Lower lobe of right lung (tissue), 2 donors: ENCODE results near the gene ABCC4. TPM values are rescaled to one million over a fixed set of nuclear protein-coding genes. Genes with fewer than 3 reads are reported as not detected.
A peak's percentile ranks its signal among the peaks of the same experiment; 100 is the strongest.

ENCODE experiments used
- ATAC-seq, 2 donors: fragments of 200-7000 bp; cut with Tn5 transposase; one replicate each; pipeline ENCODE4 v1.9.1; 2020 to 2022; ENCODE audit warnings: mild to moderate bottlenecking in 2 of 2, moderate library complexity in 2 of 2
- DNase-seq: peaks from one replicate; pipeline ENCODE4 v3.0.0-alpha.2; 2020
- H3K27ac ChIP-seq: fragments of 200-600 bp; one replicate; pipeline ENCODE4 v1.8.0; 2022
- H3K27me3 ChIP-seq: fragments of 200-600 bp; one replicate; pipeline ENCODE4 v1.8.0; 2022; ENCODE audit warnings: low read depth
- H3K36me3 ChIP-seq: fragments of 200-600 bp; one replicate; pipeline ENCODE4 v1.8.0; 2022; ENCODE audit warnings: mild to moderate bottlenecking
- H3K4me1 ChIP-seq: fragments of 200-600 bp; one replicate; pipeline ENCODE4 v1.8.0; 2022
- H3K4me3 ChIP-seq: fragments of 200-600 bp; one replicate; pipeline ENCODE4 v1.8.0; 2022; ENCODE audit warnings: mild to moderate bottlenecking
- H3K9me3 ChIP-seq: fragments of 200-600 bp; one replicate; pipeline ENCODE4 v1.8.0; 2022
- intact Hi-C: fragments of 100-400 bp; cut with DNase I; formaldehyde crosslinking; loops from one replicate; pipeline ENCODE4 v1.11.0; 2022
- total RNA-seq: library from RNA; stranded (reverse); fragmentation: NEBNext Ultra II Directional; extraction: Animal tissue kit (Norgen Biotek cat#: 25700); gene quantifications from one replicate; pipeline ENCODE4 v1.2.1, GENCODE V29; 2021
- TF ChIP-seq, protein P1 (sequence below): fragments of 200-600 bp; IDR thresholded peaks from one replicate; pipeline ENCODE4 v1.8.0; 2022; ENCODE audit warnings: antibody characterized with exemption, mild to moderate bottlenecking
- donor health status: DM: no; HTN: yes; CAD: no; lungs with severe emphysema.

Gene ABCC4
- total RNA-seq, 1 donor from 2014 or later: 32.2 TPM

DNA sequence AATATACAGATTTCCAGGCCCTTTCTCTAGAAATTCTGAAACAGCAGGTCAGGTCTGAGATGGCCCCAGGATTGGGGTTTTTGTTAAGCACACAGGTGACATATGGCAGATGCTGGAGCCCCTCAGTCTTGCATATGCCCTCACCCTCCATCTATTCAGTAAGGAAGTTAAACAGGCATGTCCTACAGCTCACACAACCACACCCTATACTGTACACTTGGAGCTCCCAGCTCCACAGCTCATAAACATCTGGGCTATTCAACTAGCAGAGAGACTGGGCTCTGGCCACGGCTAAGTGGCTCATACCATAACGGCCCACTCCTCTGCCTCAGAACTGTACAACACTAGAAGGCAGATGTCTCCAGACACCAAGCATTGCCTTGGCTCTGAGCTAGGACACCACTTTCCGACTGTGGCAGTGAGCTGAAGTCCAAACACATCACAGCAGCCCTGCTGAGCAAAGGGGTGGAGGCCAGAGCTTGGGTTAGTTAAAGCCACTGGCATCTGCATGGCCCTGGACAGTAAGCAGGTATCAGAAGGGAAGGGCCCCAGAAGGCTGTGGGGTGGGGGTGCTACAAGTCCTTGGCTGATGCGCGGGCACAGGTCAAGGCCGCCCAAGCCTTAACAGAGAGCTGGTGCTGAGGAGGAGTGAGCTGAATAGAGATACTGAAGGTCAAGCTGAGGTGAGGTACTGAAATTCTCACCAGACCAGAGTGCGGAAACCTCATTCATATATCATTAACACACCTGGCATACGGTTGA, 79.1 kb downstream of the ABCC4 start:
- TF ChIP-seq, protein P1, sequence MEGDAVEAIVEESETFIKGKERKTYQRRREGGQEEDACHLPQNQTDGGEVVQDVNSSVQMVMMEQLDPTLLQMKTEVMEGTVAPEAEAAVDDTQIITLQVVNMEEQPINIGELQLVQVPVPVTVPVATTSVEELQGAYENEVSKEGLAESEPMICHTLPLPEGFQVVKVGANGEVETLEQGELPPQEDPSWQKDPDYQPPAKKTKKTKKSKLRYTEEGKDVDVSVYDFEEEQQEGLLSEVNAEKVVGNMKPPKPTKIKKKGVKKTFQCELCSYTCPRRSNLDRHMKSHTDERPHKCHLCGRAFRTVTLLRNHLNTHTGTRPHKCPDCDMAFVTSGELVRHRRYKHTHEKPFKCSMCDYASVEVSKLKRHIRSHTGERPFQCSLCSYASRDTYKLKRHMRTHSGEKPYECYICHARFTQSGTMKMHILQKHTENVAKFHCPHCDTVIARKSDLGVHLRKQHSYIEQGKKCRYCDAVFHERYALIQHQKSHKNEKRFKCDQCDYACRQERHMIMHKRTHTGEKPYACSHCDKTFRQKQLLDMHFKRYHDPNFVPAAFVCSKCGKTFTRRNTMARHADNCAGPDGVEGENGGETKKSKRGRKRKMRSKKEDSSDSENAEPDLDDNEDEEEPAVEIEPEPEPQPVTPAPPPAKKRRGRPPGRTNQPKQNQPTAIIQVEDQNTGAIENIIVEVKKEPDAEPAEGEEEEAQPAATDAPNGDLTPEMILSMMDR: no peak
- ATAC-seq: peak; percentile 9 to 39
- Histone ChIP-seq H3K9me3 (no peaks in the 10 kb centered on the region), H3K27me3 (no peaks in the 10 kb centered on the region), H3K4me1 (peaks cover 9% of the 10 kb centered on the region), H3K4me3 (no peak overlapping the region), H3K36me3 (peaks cover 7% of the 10 kb centered on the region), H3K27ac (no peak overlapping the region)
- DNase-seq: no peak
- intact Hi-C loops: no loop called here

DNA sequence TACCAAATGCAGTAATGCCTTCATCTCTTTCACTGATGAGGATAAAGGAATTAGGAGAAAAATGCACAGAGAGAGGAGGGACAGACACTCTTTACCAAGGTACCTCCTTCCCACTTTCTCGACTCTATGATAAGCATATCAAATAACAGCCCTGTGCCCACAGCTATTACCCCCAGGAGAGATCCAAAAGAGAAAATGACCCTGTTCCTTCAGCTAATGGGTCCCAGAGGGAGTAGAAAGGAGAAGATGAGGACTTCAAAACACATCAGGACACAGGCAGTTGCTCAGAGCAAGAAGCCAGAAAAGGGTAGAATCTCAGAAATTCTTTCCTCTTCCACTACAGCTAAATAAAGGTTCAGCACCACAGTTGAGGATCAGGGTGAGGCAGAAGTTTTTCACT, 80.6 kb downstream of the ABCC4 start:
- ATAC-seq (no peak), DNase-seq (no peak)
- intact Hi-C loops: no loop called here
- Histone ChIP-seq H3K4me1 (no peaks in the 10 kb centered on the region), H3K27ac (no peak overlapping the region), H3K27me3 (no peaks in the 10 kb centered on the region), H3K36me3 (peaks cover 7% of the 10 kb centered on the region), H3K9me3 (no peaks in the 10 kb centered on the region), H3K4me3 (no peak overlapping the region)
- TF ChIP-seq, protein P1: no peak

DNA sequence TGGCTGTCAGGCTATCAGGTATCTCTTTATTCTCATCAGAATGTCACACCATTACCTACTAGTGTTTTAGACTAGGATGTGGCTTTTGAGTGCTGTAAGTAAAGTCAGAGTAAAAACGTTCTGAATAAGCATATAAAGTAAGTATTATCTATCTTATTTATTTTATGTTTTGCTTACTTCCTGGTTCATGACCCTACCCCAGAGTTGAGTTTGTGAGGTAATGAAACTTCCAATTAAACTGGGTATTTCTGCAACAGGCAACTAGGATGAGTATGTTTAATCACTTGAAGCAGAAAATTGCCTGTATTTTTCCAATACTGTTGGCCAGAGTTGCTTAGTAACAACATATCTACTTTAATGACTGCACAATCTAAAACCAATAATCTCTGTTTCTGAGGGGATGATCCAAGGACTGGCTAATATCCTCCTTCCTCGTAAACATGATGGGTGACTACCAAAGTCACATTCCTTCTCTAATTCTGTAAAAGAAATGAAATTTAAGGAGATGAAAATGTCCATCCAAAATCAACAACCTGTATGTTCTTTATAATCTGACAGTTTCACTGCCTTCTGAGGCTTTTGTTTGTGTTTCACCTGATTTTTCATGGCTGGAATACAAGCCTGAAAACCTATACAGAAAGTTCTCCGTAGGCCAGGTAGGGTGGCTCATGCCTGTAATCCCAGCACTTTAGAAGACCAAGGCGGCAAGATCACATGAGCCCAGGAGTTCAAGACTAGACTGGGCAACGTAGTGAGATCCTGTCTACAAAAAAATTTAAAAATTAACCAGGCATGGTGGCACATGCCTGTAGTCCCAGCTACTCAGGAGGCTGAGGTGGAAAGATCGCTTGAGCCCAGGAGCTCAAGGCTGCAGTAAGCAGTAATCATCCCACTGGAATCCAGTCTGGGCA, 83.1 kb downstream of the ABCC4 start:
- Histone ChIP-seq H3K27me3 (no peaks in the 10 kb centered on the region), H3K4me1 (no peaks in the 10 kb centered on the region), H3K36me3 (peaks cover 10% of the 10 kb centered on the region), H3K9me3 (no peaks in the 10 kb centered on the region), H3K4me3 (no peak overlapping the region), H3K27ac (no peak overlapping the region)
- intact Hi-C loops: no loop called here
- TF ChIP-seq, protein P1: no peak
- no peak for ATAC-seq
- no peak for DNase-seq

DNA sequence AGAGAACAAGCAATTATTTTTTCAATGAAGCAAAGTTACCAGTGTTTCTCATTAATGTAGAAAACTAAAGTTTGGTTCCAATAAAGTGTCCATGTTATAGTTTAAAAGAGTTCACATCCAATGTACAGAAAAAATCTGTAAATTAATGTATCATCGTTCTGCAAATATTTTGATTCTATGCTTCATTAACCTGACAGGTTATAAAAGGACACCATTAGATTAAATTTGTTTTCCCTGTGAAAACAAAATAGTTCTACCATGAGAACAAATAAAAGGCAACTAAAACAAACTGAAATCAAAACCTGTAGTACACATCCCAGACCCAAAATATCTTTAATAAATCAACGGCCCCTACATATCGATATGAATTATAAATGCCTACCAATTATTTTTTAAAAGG, 85.1 kb downstream of the ABCC4 start:
- no peaks in the 10 kb centered on the region for H3K27me3 ChIP-seq
- no peaks in the 10 kb centered on the region for H3K4me1 ChIP-seq
- intact Hi-C loops: no loop called here
- H3K9me3 ChIP-seq: no peaks in the 10 kb centered on the region
- H3K27ac ChIP-seq: no peak overlapping the region
- DNase-seq (no peak), ATAC-seq (no peak)
- H3K4me3 ChIP-seq: no peak overlapping the region
- peaks cover 12% of the 10 kb centered on the region for H3K36me3 ChIP-seq
- TF ChIP-seq, protein P1: no peak

DNA sequence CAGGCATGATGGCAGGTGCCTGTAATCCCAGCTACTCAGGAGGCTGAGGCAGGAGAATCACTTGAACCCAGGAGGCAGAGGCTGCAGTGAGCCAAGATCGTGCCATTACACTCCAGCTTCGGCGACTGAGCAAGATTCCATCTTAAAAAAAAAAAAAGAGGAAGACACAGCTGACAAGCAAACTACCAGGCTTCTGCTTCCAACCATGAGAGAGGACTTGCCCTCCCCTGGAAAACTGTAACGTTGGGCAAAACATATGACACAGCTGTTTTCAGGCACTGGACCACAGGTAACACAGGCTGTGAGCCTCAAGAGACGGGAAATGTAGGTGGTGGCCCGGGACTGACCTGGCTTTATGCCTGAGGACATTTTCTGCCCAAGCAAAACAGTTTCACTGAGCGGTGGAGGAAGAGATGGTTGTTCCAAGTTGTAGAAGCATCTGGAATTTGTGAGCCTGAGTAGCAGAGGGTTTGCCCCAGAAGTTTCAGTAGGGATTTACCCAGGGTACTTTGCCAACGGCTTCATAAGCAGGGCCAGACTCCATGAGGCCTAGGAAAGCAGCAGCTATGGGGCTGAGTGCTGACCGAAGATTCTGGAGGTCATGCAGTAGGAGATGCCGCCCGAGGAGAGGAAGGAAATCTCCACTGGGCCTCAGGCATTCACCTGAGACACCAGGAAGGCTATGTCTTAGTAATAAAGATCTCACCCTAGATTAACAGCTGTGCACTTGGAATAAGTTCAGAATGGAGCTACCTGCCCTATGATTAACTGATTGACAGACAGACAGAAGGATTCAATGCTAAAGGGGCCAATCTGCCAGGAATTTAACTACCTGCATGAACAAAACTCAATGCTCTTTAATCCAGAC, 88.0 kb downstream of the ABCC4 start:
- Histone ChIP-seq H3K4me1 (no peaks in the 10 kb centered on the region), H3K36me3 (peaks cover 22% of the 10 kb centered on the region), H3K27me3 (no peaks in the 10 kb centered on the region), H3K27ac (no peak overlapping the region), H3K4me3 (no peak overlapping the region), H3K9me3 (no peaks in the 10 kb centered on the region)
- DNase-seq (no peak), ATAC-seq (no peak)
- intact Hi-C loops: no loop called here
- TF ChIP-seq, protein P1: no peak
